Fibroblast of peridontal ligament (primary cell): Measurements from ENCODE around the gene PXYLP1.

Source experiments
- DNase-seq: peaks from one replicate; pipeline ENCODE4 v3.0.0-alpha.2; 2010; ENCODE audit errors: extremely low read depth

PXYLP1 gene

GRCh38 chr3:141249041-141249440 is 17.4 kb downstream of the PXYLP1 start:
- no peak for DNase-seq

GRCh38 chr3:141250342-141250741 is 18.7 kb downstream of the PXYLP1 start:
- DNase-seq: no peak

GRCh38 chr3:141250828-141251227 is 19.2 kb downstream of the PXYLP1 start:
- DNase-seq: no peak

GRCh38 chr3:141253326-141253725 is 21.7 kb downstream of the PXYLP1 start:
- no peak for DNase-seq

GRCh38 chr3:141253811-141254210 is 22.2 kb downstream of the PXYLP1 start:
- DNase-seq: no peak

- DNase-seq: no peak
These were observed 23.7 kb downstream of the PXYLP1 start for GRCh38 chr3:141255137-141255845.

GRCh38 chr3:141255846-141256261 is 24.2 kb downstream of the PXYLP1 start:
- peak; percentile 11 for DNase-seq

- DNase-seq: no peak
These were observed 25.2 kb downstream of the PXYLP1 start for GRCh38 chr3:141256820-141257219.

- no peak for DNase-seq
These were observed 26.3 kb downstream of the PXYLP1 start for GRCh38 chr3:141257961-141258360.

- DNase-seq: no peak
These were observed 27.3 kb downstream of the PXYLP1 start for GRCh38 chr3:141258973-141259372.

- DNase-seq: no peak
These were observed 28.4 kb downstream of the PXYLP1 start for GRCh38 chr3:141259821-141260629.

- no peak for DNase-seq
These were observed 29.0 kb downstream of the PXYLP1 start for GRCh38 chr3:141260630-141260927.

GRCh38 chr3:141261472-141262307 is 30.1 kb downstream of the PXYLP1 start:
- DNase-seq: no peak

GRCh38 chr3:141262308-141262705 is 30.7 kb downstream of the PXYLP1 start:
- DNase-seq: peak; percentile 85

- DNase-seq: no peak
These were observed 34.6 kb downstream of the PXYLP1 start for GRCh38 chr3:141266186-141266585.

GRCh38 chr3:141266797-141267555 is 35.4 kb downstream of the PXYLP1 start:
- no peak for DNase-seq

- no peak for DNase-seq
These were observed 36.0 kb downstream of the PXYLP1 start for GRCh38 chr3:141267629-141268028.

GRCh38 chr3:141268306-141268705 is 36.7 kb downstream of the PXYLP1 start:
- DNase-seq: no peak

GRCh38 chr3:141268791-141269190 is 37.2 kb downstream of the PXYLP1 start:
- DNase-seq: no peak

- no peak for DNase-seq
These were observed 38.3 kb downstream of the PXYLP1 start for GRCh38 chr3:141269961-141270360.

- DNase-seq: no peak
These were observed 39.8 kb downstream of the PXYLP1 start for GRCh38 chr3:141271279-141272030.
